Measurements from ENCODE around the gene MCTP2. TPM values are rescaled to one million over a fixed set of nuclear protein-coding genes. Genes with fewer than 3 reads are reported as not detected.

MCTP2 gene
- total and polyA plus RNA-seq, 2 donors (not counting 1 experiment from before 2014, with no cell fraction given): 38.3 to 64.8 TPM

- H3K4me1 ChIP-seq (ENCODE audit: control insufficient read depth in 2 of 2, insufficient read depth in 2 of 2, low read length in 2 of 2): peaks cover 36% of the 10 kb centered on the region in 2 donors
- H3K79me2 ChIP-seq (ENCODE audit: control insufficient read depth, insufficient read depth, low read length): peaks cover 7% of the 10 kb centered on the region
- ChIA-PET POLR2A (no interaction called here), CTCF (interaction anchor here (2.5 kb wide), 1 partner anchor 223 kb away, joined by 13 read pairs; no protein-coding TSS in a partner anchor)
- peak; percentile 67 for DNase-seq
- intact Hi-C loops (cut with micrococcal nuclease): no loop called here
- peak overlapping the region in 1 of 5 experiments; percentile 1 for H3K4me3 ChIP-seq (ENCODE audit: control extremely low read depth in 1 of 5, extremely low read depth in 1 of 5, insufficient read depth in 1 of 5, low read depth in 2 of 5, low read length in 4 of 5)
- TF ChIP-seq EZH2 (IDR thresholded peaks at IDR 0.05; ENCODE audit: borderline replicate concordance, insufficient read depth, low read depth, low read length, poor library complexity, severe bottlenecking): no peak
- TF ChIP-seq CTCF (IDR thresholded peaks at IDR 0.05): no peak
- Mint-ChIP-seq H3K27me3 (no peaks in the 10 kb centered on the region), H3K4me1 (peaks cover 43% of the 10 kb centered on the region), H3K27ac (peak overlapping the region; percentile 63), H3K9me3 (ENCODE audit: insufficient read depth) (no peaks in the 10 kb centered on the region), H3K4me3 (peak overlapping the region; percentile 69)
- H3K27me3 ChIP-seq (replicated peaks in 1 of 4; ENCODE audit: control extremely low read depth in 1 of 4, control insufficient read depth in 3 of 4, insufficient read depth in 4 of 4, low read length in 3 of 4): no peaks in the 10 kb centered on the region
- peaks cover 19 to 20% of the 10 kb centered on the region in 2 experiments for H3K36me3 ChIP-seq (replicated peaks in 1 of 2; ENCODE audit: control extremely low read depth in 1 of 2, control insufficient read depth in 1 of 2, extremely low read depth in 1 of 2, insufficient read depth in 2 of 2, low read length in 1 of 2)
- H4K20me1 ChIP-seq (ENCODE audit: control insufficient read depth, insufficient read depth, low read length, poor library complexity, severe bottlenecking): no peaks in the 10 kb centered on the region
- H3K9me3 ChIP-seq (ENCODE audit: control extremely low read depth in 1 of 3, control insufficient read depth in 2 of 3, insufficient read depth in 1 of 3, low read length in 2 of 3): peaks cover 0 to 6% (median 0%) of the 10 kb centered on the region in 3 donors
- peak overlapping the region; percentile 30 to 36 for H3K27ac ChIP-seq (ENCODE audit: low read length in 2 of 2)
- peak overlapping the region; percentile 33 for H3K9ac ChIP-seq (ENCODE audit: low read length)
- peak; percentile 64 for ATAC-seq (ENCODE audit: low read depth)
- H3K4me2 ChIP-seq (replicated peaks; ENCODE audit: low read depth, low read length, poor library complexity, severe bottlenecking): peak overlapping the region; percentile 55
- 40% methylated on average over 6 of the region's 7 CpGs for WGBS (ENCODE audit: insufficient coverage)
- no peak overlapping the region for H2AFZ ChIP-seq (ENCODE audit: insufficient read depth, low read depth, low read length, poor library complexity, severe bottlenecking)
These were observed 156.6 kb downstream of the MCTP2 start for GRCh38 chr15:94387849-94388441.

- Histone ChIP-seq H2AFZ (ENCODE audit: insufficient read depth, low read depth, low read length, poor library complexity, severe bottlenecking) (no peak overlapping the region), H3K9me3 (ENCODE audit: control extremely low read depth in 1 of 3, control insufficient read depth in 2 of 3, insufficient read depth in 1 of 3, low read length in 2 of 3) (no peaks in the 10 kb centered on the region), H3K4me1 (ENCODE audit: control insufficient read depth in 2 of 2, insufficient read depth in 2 of 2, low read length in 2 of 2) (no peaks in the 10 kb centered on the region), H3K27ac (ENCODE audit: low read length in 2 of 2) (no peak overlapping the region), H3K9ac (ENCODE audit: low read length) (no peak overlapping the region), H3K79me2 (ENCODE audit: control insufficient read depth, insufficient read depth, low read length) (no peaks in the 10 kb centered on the region), H3K4me3 (ENCODE audit: control extremely low read depth in 1 of 5, extremely low read depth in 1 of 5, insufficient read depth in 1 of 5, low read depth in 2 of 5, low read length in 4 of 5) (no peak overlapping the region), H3K27me3 (replicated peaks in 1 of 4; ENCODE audit: control extremely low read depth in 1 of 4, control insufficient read depth in 3 of 4, insufficient read depth in 4 of 4, low read length in 3 of 4) (no peaks in the 10 kb centered on the region), H3K4me2 (replicated peaks; ENCODE audit: low read depth, low read length, poor library complexity, severe bottlenecking) (no peak overlapping the region), H3K36me3 (replicated peaks in 1 of 2; ENCODE audit: control extremely low read depth in 1 of 2, control insufficient read depth in 1 of 2, extremely low read depth in 1 of 2, insufficient read depth in 2 of 2, low read length in 1 of 2) (peaks cover 18 to 23% of the 10 kb centered on the region in 2 experiments), H4K20me1 (ENCODE audit: control insufficient read depth, insufficient read depth, low read length, poor library complexity, severe bottlenecking) (no peaks in the 10 kb centered on the region)
- Mint-ChIP-seq H3K4me1 (no peaks in the 10 kb centered on the region), H3K27ac (no peak overlapping the region), H3K9me3 (ENCODE audit: insufficient read depth) (no peaks in the 10 kb centered on the region), H3K4me3 (no peak overlapping the region), H3K27me3 (no peaks in the 10 kb centered on the region)
- POLR2A ChIA-PET: no interaction called here
- TF ChIP-seq EZH2 (IDR thresholded peaks at IDR 0.05; ENCODE audit: borderline replicate concordance, insufficient read depth, low read depth, low read length, poor library complexity, severe bottlenecking): no peak
- TF ChIP-seq CTCF (IDR thresholded peaks at IDR 0.05): no peak
- WGBS (ENCODE audit: insufficient coverage): no CpG with 5 or more reads among the region's 1 CpG
- no peak for ATAC-seq (ENCODE audit: low read depth)
- intact Hi-C loops (cut with micrococcal nuclease): no loop called here
- no peak for DNase-seq
- CTCF ChIA-PET: interaction anchor here (0.5 to 1.5 kb wide), 2 partner anchors 71 to 90 kb away, joined by 3 to 4 read pairs; no protein-coding TSS in a partner anchor
These were observed 164.3 kb downstream of the MCTP2 start for GRCh38 chr15:94395640-94396039.
